GM12872 (cell line): Measurements from ENCODE around the gene DOP1A.

Experiments used
- CTCF ChIP-seq: IDR thresholded peaks from 3 replicates; pipeline ENCODE4 v1.5.1; 2011; ENCODE audit warnings: low read depth, mild to moderate bottlenecking, low read length, moderate library complexity; ENCODE audit not compliant: insufficient read depth

Gene DOP1A

GRCh38 chr6:83065511-83066192 is 1.8 kb upstream of the DOP1A start, which contains the start of gene UBE3D:
Gene UBE3D (minus strand): TSS chr6:83065841. CDS start chr6:83065718, 123 bp downstream.
- peak; percentile 86 for TF ChIP-seq CTCF

DNA sequence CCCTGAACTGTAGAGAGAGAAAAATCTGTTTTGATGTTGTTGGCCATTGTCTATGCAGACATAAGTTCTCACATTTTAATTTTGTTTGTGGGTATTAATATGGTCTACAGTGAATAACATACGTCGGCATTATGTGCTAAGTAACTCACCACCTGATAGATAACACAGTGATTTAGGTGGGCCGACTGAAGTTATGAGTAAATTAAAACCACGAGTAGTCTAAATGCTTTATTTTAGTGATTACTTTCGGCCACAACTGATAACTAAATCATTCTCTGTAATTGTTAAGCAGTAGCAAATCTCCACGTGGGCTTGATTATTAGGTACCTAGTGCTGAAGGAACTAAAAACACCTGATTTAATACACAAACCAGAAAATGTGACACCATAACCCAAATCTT is 1.1 kb downstream of the DOP1A start:
- no peak for TF ChIP-seq CTCF

- TF ChIP-seq CTCF = no peak
Measured at GRCh38 chr6:83069633-83070032, 2.2 kb downstream of the DOP1A start.

GRCh38 chr6:83071023-83071422 is 3.6 kb downstream of the DOP1A start:
- no peak for TF ChIP-seq CTCF

DNA sequence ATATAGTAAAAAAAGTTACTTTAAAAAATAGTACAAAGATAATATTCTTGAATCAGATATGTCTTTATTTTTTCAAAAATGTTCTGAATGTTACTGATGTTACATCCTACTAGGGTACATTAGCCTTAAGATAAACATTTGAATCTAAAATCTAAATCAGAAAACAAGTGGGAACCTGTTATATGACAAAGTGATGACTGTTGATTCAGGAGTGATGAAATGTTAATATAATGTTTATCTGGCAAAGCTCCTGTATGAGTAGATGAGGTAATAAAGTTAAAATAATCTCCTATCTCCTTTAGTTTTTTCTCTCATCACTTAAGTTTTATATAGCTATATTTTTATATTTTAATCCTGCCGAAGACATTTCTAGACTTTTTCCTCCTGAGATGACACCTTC is 4.2 kb downstream of the DOP1A start:
- TF ChIP-seq CTCF = no peak

DNA sequence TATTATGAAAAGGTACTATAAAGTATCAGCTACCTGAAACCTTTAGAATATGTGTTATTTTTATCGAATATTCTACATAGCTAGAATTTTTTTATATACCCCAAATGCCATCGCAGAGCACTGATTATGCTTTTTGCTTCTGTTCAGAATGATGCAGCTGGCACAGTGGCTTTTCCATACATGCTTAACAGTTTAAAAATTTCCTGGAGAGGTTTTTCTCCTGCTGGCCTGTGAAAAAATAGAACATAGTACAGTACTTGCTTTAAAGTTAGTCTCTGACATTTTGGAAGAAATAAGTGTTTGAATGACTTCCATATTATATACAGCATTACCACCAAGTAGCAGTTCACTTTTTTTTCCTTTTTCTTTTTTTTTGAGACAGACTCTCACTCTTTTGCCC is 5.3 kb downstream of the DOP1A start:
- no peak for TF ChIP-seq CTCF

DNA sequence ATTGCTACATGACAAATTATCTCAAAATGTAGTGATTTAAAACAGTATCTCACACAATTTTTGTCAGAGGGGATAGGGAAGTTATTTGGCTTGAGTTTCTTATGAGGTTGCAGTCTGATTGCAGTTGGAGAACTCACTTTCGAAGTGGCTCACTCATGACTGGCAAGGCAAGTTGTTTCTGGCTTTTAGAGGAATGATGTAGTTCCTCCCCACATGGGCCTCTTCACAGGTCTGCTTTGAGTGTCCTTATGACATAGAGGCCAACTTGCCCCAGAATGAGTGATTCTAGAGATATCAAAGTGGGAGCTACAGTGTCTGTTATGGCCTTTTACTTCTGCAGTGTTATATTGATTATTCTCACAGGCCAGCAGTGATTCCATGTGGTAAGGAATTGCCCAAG is 6.1 kb downstream of the DOP1A start:
- TF ChIP-seq CTCF = no peak
